Stimulated activated CD8-positive, alpha-beta memory T cell treated with anti-CD3 and anti-CD28 coated beads, Interleukin-4, amount 100 ng/mL, for 48 hours (primary cell): ENCODE results near the gene AAK1.
"Not testable (repeated sequence)": the region's sequence is repeated elsewhere in the genome, so short reads cannot be mapped to it uniquely, and the experiment has no call there.

ENCODE experiments used
- DNase-seq: peaks from one replicate; pipeline ENCODE4 v3.0.0-alpha.2; 2020

The AAK1 gene

DNA sequence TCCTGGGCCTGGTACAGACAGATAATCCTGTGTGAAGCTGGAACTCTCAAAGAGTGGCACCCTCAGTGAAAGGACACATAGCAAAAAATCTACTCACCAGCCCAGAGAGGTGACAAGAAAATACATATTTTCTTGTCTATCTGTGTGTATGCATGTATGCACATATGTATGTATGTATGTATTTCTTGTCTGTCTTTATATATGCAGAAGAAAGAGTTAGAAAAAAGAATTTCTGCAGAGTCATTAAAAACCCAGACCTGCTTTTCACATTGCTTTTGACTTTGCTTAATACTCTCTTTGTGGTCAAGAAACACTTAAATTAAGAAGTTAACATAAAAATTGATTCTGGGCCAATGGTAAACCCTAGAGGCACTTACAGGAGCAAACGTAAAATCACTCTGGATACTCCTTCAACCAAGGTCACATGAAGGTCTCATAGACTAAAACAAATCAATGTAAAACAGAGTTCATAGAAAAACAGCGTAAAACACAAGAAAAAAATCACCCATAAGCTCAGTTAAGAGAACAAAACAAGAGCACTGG lies 16.5 kb upstream of the AAK1 start:
- DNase-seq: no peak

DNA sequence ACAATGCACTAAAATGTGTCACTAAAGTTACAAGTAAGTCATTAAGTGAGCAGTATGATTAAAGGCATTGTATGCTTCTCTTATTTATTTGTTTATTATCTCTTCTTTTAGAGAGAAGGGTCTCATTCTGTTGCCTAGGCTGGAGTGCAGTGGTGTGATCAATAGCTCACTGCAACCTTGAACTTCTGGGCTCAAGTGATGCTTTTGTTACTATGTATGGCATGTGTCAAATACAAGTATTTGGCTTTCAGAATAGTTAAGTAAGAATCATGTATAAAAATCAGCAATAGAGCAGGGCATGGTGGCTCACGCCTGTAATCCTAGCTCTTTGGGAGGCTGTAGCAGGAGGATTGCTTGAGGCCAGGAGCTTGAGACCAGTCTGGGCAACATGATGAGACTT lies 15.8 kb upstream of the AAK1 start:
- DNase-seq: no peak

DNA sequence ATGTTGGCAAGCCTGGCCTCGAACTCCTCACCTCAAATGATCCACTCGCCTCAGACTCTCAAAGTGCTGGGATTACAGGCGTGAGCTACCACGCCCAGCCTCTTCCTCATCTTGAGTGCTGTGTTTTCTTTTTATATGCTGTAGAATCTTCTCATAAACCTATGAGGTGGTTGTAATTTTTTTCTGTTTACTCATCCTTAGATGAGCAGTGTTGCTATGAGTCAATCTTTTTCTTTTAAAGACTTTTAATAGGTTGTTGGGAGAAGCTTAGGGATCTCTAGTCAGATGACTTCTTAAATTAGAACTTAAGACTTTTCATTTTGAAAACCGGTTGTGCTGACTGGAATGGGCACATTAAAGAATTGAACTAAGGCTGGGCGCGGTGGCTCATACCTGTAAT lies 8.7 kb upstream of the AAK1 start:
- no peak for DNase-seq

DNA sequence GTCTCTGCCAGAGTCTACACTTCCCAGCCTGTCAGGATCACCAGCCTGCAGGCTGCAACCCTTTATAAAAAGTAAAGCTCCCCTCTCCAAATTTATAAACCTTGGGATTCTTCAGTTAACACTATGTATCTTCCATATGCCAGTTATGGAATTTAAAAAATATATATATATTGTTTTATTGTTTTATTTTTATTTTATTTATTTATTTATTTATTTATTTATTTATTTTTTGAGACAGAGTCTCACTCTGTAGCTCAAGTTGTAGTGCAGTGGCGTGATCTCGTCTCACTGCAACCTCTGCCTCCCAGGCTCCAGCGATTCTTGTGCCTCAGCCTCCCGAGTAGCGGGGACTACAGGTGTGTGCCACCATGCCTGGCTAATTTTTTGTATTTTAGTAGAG lies 3.7 kb upstream of the AAK1 start:
- DNase-seq: not testable (repeated sequence)

DNA sequence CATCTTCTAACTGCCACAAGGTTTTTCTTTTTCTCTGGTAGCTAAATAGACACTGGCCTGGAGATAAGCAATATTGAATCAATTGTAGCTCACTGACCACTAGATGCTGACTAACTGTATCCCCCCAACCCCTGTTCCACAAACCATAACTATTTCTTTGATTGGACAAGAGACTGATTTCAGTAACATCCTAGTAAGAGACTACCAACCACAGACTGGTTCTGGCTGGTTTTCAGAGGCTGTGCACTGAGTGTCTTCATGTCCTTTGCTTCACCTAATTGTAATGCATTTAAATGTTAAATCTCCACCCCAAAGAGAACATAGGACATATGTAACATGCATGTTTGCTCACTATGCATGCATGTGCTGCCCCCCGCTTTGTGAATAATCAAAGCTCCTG lies 3.2 kb upstream of the AAK1 start:
- no peak for DNase-seq

DNA sequence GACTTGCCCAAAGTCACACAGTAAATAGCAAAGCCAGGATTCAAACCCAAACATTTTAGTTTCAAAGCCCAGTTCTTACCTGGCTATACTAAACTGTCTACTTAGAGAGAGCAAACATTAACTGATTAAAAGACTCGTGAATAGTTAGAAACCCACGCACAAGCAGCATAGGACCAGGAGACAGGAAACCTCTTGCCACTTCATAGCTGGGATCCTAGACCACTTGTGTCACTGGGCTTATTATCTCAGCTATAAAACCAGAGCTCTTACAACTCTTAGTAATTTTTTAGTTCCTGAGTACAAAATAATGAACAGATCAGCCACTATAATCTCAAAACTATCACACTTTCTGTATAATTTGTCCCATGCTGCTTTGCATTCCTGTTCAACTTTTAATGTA lies 2.4 kb upstream of the AAK1 start:
- no peak for DNase-seq

DNA sequence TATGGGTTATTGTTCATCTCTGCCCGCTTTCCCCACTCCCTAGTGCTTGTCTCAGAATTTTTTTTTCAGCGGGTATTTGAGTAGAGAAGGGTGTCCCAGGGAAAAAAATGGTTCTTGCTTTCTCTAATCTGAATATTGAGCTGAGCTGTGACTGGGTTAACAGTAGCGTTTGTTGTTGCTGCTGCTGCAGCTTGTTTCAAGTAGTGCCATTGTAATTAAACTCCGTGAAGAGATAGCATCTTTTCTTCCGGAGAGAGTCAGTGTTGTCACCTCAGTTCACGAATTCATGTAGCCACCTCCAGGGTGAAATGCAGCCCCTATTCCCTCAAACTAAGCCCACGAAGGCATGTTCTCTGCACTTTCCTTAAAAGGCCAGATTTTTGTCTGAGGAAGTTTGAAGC lies 1.5 kb upstream of the AAK1 start:
- DNase-seq: no peak

DNA sequence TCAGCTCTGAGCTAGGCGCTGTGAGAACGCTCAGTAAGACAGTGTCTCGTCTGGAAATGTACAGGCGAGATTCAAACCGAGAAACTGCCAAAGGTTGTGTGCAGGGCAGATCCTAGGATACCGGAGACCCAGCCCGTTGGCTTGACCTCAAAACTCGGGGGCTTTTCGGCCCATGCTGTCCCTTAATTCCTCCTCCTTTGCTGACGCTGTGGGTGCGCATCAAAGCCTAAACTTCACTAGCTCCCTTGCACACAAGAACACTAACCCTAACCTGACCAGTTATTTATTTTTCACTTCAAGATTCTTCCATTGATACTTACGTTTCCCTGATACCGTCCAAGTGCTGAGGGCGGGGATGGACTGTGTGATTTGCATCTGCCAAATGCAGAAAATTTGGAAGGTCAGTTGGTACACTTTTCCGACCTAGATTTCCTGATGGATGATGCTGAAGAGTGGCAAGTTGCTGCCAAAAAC lies 1.0 kb upstream of the AAK1 start:
- DNase-seq: no peak

DNA sequence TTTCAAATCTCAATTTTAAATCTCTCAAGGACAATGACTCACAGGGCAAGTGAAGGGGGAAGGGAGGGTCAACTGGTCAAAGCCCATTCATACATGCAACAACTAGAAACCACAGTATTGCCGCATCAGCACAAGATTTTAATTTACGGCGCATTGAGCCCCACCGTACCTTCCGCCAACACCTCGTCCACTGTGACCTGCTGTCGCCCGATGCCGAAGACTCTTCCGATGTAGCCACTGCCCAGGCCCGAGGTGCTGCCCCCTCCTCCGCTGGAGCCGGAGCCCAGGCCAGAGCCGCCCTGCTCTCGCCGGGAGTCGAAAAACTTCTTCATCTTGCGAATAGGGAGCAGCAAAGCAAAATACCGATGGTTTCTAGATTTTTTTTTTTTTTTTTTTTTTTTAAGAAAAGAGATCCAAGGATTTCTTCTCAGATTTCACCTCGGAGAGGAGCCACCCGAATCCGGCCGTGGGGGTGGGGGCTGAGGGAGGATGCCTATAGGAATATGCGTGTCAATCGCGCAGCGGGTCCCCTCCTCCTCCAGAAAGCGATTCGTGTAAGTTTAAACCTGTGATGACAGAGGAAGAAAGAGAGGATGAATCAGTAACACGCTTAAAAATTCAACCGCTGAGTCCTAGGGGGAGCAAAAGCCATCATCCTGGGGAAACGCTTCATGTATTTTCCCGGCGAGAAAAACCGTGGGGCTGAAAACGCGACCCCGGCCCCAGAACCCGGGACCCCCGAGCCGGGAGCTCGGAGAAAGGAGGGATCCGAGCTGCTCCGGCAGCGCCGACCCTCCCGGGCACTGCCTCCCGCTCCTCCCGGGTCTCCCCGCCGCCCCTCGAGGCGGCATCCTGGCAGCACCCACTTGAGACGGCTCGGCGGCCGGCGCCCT lies 584 bp downstream of the AAK1 start:
- peak; percentile 78 for DNase-seq

DNA sequence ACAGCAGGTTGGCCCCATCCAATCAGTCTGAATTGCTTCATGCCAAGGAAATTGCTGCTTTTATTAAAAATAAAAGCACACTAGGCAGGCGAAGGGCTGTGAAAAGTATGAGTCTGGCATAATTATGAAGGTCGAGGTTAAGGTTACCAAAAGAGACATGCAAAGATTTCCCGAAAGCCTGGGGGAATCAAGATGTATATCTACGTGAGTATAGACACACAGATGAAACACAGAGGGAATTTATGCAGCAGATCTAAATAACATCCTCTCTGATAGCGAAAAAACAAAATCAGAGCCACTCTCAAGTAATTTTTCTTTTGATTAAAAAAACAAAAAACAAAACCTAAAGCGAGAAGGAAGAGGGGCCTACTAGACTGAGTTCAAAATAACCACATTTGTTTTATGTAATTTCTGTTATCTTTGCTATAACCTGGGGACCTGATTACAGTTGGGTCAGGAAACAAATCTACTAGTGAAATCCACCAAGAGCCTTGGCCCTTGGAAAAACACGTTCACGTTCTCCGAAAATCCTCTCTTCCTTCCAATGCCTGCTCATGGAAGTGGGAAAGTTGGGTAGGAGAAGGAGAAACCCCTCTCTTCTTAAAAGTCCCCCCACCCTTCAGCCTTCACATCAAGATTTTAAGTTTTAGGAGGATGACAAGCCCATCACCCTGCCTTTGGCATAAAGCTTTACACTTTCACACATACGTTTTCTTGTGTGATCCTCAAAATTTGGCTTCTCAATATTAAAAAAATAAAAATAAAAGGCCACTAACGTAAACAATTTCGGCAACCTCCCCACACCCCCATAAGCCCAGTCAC lies 1.4 kb downstream of the AAK1 start:
- DNase-seq: no peak

DNA sequence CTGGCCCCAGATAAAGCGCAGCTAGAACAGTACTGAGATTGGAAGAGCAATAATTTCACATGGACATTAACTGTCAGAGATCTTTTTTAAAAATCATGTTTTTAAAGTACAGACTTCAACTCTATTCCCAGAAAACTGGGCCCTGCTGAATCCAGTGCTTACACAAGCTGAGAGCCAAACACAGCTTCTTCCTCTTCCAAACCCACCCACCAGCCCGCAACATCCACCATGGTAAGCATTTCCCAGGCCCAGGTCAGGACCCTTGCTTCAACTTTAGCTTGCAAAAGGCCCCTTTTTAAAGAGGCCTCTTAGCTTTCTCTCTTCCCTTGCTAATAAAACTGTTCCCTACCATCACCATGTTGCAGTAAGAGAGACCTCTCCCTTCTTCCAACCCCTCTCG lies 2.1 kb downstream of the AAK1 start:
- no peak for DNase-seq

DNA sequence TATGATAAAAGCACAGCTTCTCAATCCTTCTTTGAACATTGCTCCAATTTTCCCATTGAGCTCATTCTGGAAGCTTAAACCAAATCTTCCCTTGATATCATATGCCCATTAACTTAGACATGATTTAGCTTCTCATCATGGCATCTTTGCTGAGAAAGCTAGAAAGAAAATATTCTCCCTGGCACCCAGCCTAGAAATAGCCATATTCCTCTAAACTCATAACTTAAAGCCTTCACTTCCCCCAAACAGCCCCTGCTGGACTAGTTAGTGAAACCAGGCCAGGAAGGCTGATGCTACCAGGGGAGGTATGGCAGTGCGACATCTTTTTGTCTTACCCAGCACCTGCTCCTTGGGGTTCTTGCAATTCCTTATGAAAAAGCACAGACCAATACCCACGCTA lies 4.3 kb downstream of the AAK1 start:
- DNase-seq: no peak

DNA sequence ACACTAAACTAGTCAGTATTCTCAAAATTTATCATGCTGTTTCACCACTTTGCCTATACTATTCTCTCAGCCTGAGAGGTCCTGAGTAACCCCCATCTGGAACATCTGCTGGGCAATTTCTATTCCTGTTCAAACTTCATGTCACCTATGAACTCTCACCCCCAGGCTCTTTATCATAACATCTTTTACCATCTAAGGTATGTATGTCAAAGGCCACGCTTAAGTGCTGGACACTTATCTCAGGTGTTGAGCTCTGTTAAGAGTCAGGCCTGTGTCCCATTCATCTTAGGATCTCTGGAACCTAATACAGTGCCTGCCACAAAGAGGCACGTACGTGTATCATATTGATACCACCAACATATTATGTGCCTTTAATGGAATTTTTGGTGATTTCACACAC lies 4.9 kb downstream of the AAK1 start:
- no peak for DNase-seq

DNA sequence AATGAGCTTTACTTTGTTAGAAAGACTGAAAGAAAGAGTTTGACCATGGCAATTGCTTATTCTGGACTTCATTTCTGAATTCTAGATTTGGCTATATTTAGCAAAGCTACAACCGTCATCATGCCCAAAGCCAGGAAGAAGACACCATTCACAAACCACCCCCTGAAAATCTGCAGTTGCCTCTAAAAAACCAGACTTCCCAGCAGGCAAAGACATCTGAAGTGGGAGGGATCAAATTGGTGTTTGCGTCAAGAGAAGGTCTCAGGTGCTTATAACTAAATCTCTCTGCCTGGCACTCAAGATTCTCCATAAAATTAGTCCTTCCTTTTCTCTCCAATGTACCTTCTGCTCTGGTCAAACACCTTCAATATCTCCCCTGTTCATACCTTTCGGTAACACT lies 5.6 kb downstream of the AAK1 start:
- no peak for DNase-seq

DNA sequence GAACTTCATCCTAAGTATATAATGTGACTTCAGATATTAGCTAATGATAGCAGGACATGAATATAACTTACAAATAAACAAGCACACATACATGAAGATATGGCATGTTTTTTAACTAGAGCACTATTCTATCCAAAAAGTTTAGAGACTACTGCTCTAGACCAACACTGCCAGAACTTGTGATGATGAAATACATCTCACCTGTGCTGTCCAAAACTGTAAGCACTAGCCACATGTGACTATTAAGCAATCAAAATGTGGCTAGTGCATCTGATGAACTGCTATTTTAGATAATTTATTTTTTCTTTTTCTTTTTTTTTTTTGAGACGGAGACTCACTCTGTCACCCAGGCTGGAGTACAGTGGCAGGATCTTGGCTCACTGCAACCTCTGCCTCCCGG lies 7.1 kb downstream of the AAK1 start:
- DNase-seq: no peak

DNA sequence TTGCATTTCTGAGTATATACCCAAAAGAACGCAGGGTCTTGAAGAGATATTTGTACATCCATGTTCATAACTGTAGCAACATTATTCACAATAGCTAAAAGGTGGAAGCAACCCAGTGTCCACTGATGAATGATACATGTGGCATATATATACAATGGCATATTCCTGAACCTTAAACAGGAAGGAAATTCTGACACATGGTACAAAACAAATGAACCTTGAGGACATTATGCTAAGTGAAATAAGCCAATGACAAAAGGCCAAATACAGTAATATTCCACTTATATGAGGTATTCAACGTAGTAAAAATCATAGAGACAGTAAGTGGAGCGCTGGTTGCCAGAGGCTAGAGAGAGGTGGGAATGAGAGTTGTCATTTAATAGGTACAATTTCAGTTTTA lies 8.1 kb downstream of the AAK1 start:
- no peak for DNase-seq

DNA sequence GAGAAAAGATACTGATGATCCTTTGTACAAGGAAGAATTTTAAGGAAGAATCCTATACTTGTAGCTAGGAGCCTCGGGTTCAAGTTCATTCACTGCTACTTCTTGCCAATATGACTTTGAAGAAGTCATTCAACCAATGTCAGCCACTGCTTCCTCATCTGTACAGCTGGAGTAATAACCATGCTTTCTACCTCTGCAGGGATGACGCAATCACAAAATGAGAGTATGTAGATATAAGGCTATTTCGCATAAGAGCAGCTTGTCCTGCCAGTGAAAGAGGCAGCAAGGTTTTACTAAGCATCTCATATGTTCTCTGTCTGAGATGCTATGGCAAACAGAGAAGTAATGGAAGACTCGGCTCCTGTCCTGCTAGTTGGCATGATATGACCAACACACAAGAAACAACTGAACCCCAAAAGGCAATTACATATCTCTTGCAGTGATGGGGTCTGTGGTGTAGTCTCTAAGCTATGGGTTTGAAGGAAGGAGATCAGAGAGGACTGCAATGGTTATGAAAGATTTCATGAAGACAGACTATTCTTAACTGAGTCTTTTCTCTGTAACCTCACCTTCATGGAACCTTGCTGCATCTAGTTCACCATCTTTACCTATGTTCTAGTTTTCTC lies 9.2 kb downstream of the AAK1 start:
- no peak for DNase-seq

DNA sequence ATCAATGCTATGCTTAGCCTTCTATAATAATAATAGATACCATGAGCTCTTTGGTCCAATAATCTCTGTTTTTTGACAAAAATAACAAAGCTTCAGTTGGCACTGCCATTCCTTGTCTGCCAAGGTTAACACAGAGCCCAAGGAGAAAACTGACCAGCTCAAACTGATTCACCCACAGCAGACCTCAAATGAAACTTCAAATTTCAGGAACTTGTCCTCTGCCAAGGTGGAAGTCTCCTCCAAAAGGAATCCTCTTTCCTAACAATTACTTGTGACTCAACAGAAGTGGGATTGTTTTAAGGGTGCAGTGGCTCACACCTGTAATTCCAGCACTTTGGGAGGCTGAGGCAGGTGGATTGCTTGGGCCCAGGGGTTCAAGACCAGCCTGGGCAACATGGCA lies 12.1 kb downstream of the AAK1 start:
- DNase-seq: no peak

DNA sequence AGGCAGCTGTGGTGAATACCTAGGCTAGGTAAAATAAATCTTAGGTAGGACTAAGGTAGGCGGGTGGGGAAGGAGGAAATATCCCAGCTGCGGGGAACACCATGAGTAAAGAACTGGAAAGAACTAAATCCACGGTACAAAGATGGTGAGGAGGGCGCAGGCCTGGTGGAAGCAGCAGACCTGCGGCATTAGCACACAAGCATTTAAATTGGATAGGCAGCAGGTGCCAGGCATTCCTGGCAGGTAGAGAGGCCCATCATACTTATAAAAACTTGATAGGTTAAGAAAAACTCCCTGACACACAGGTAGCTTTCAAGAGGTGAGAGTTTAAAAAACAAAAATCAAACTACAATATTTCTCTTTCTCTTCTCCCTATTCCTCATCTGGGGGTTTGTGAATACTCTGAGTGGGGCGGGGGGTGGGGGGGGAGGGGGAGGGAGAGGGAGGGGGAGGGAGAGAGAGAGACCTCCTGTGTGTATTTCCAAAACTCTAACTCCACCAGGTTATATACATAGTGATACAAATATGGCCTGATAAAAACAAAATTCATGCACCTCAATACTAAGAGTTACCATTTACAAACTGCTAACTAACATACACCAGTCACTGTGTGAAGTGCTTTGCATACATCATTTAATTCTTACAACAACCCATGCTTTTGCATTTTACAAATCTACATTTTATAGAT lies 13.5 kb downstream of the AAK1 start:
- no peak for DNase-seq

DNA sequence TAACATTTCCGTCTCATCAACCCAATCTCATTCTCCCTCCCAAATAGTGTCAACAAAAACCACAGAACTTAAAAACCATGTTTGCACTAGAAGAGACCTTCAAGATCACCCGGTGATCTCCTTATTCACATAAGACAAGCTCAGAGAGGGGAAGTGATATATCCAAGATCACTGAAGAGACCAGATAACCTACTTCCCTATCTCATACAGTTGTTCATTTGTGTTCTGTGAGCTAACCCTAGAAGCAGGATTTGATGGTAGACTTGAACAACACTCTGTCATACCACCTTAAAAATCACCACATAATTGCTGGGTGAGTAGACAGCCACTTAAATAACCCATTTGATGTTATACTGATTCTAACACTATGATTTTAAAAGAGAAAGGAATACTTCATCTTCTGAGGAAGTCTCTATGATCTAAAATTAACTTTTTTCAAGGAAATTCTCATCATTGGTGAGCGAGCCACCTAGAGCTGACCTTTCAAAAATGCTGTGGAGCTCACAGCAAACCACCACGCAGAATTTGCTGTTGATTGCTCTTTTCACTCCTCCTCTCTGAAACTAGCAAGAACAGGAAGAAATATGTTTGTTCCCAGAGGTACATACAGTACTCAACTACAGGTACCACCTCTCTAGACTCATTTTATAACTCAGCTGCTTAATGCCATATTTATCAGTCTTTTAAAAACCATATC lies 15.1 kb downstream of the AAK1 start:
- DNase-seq: no peak

DNA sequence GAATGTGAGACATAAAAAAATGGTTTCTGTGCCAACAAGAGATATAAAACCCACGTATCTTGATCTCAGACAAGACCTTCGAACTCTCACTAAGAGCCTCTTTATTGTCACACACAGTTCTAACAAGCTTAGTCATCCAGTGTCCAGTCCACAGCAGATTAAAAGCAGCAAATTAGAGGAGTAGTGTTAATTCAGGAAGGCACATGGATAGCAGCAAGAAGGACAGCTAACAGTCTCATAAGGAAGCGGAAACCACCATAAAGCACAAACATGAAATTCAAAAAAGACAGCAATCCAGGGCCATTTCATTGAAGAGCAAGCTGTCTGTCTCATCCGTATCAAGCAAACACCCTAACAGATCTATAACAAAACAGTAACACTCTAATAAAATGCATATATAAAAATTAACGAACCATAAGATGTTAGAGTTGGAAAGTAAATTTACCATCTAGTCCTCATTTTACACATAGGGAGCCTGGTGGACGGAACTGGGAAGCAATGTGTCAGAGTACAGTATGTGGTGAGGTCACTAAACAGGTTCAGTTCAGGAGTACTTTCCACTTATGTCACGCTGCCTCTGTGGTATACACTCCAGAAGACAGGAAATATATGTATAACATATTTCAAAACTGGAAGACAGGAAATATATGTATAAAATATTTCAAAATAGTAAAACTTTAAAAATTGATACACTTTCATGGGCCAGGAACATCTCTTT lies 18.3 kb downstream of the AAK1 start:
- DNase-seq: no peak
